HG02623 (cell line): ENCODE data around the gene SLC25A34.
"Not testable (repeated sequence)": the region's sequence is repeated elsewhere in the genome, so short reads cannot be mapped to it uniquely, and the experiment has no call there.

Source experiments
- ATAC-seq: cut with Tn5 transposase; IDR thresholded peaks from one replicate; pipeline ENCODE4 v1.9.1; 2021; ENCODE audit warnings: moderate library complexity; ENCODE audit not compliant: unreplicated experiment

The SLC25A34 gene

GRCh38 chr1:15736038-15736891, at the start of gene SLC25A34:
SLC25A34 (plus strand) TSS chr1:15736258; CDS start chr1:15736486, 228 bp downstream.
- ATAC-seq: no peak

GRCh38 chr1:15687446-15687845, 48.6 kb upstream of the SLC25A34 start:
- ATAC-seq: no peak

- no peak for ATAC-seq
These were observed 45.7 kb upstream of the SLC25A34 start for GRCh38 chr1:15690317-15690716.

- no peak for ATAC-seq
These were observed 44.5 kb upstream of the SLC25A34 start for GRCh38 chr1:15691434-15692032.

GRCh38 chr1:15692121-15692682, 43.9 kb upstream of the SLC25A34 start:
- no peak for ATAC-seq

GRCh38 chr1:15693371-15693770, 42.7 kb upstream of the SLC25A34 start:
- ATAC-seq: no peak

GRCh38 chr1:15696956-15697521, 39.0 kb upstream of the SLC25A34 start:
- ATAC-seq: peak; percentile 83

GRCh38 chr1:15698201-15698600, 37.9 kb upstream of the SLC25A34 start:
- ATAC-seq: no peak

GRCh38 chr1:15699321-15699720, 36.7 kb upstream of the SLC25A34 start:
- not testable (repeated sequence) for ATAC-seq

GRCh38 chr1:15700508-15700907, 35.5 kb upstream of the SLC25A34 start:
- no peak for ATAC-seq

- ATAC-seq: no peak
These were observed 34.3 kb upstream of the SLC25A34 start for GRCh38 chr1:15701784-15702183.

GRCh38 chr1:15702722-15703550, 33.1 kb upstream of the SLC25A34 start:
- no peak for ATAC-seq

GRCh38 chr1:15703562-15703961, 32.5 kb upstream of the SLC25A34 start:
- no peak for ATAC-seq

GRCh38 chr1:15704526-15705183, 31.4 kb upstream of the SLC25A34 start:
- ATAC-seq: no peak

GRCh38 chr1:15705184-15705566, 30.9 kb upstream of the SLC25A34 start:
- no peak for ATAC-seq

GRCh38 chr1:15706751-15707150, 29.3 kb upstream of the SLC25A34 start:
- no peak for ATAC-seq

- no peak for ATAC-seq
These were observed 28.7 kb upstream of the SLC25A34 start for GRCh38 chr1:15707239-15707925.

- ATAC-seq: no peak
These were observed 27.4 kb upstream of the SLC25A34 start for GRCh38 chr1:15708486-15709137.

- ATAC-seq: no peak
These were observed 26.8 kb upstream of the SLC25A34 start for GRCh38 chr1:15709226-15709625.
